ENCODE results near the gene RBMX2.

Gene RBMX2

DNA sequence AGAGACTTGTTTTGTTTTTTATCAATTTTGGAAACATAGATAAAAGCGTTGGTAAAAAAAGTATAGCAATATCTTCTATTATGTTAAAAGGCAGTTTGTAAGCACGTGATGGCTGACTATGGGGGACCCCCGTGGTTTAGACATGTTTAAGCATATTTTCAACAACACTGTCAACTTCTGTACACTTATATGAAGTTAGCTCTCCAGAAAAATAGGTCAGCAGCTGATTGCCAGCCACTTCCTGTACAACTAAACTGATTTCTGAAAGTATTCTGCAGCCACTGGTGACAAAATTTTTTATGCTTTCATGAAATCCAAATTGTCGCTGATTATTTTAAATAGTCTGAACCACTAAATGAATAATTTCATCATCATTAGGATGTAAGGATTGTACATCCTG is 45.2 kb downstream of the RBMX2 start:
- Histone ChIP-seq H3K4me3 (ENCODE audit: low read depth, low read length) (no peak overlapping the region), H3K36me3 (ENCODE audit: control insufficient read depth in 2 of 2, insufficient read depth in 1 of 2, low read length in 2 of 2) (no peaks in the 10 kb centered on the region), H3K27ac (ENCODE audit: extremely low read depth, low read depth, low read length) (no peak overlapping the region), H3K4me1 (ENCODE audit: control insufficient read depth, insufficient read depth, low read length) (no peaks in the 10 kb centered on the region), H3K9me3 (ENCODE audit: control insufficient read depth, insufficient read depth, low read depth, low read length) (no peaks in the 10 kb centered on the region)
- ChIA-PET POLR2A (no interaction called here), CTCF (no interaction called here)
- TF ChIP-seq ZNF132 (tag by site-specific recombination; IDR thresholded peaks at IDR 0.05; ENCODE audit: borderline replicate concordance) (no peak), ZNF248 (tag by site-specific recombination; IDR thresholded peaks at IDR 0.05) (no peak), YY2 (tag by site-specific recombination; IDR thresholded peaks at IDR 0.05) (no peak), ZNF157 (tag by site-specific recombination; IDR thresholded peaks at IDR 0.05) (no peak), ZNF175 (tag by site-specific recombination; IDR thresholded peaks at IDR 0.05) (no peak), ZFP41 (tag by site-specific recombination; IDR thresholded peaks at IDR 0.05; ENCODE audit: borderline replicate concordance) (no peak), OVOL3 (tag by site-specific recombination; IDR thresholded peaks at IDR 0.05) (no peak), ZNF521 (tag by site-specific recombination; IDR thresholded peaks at IDR 0.05) (no peak), ZNF202 (tag by site-specific recombination; IDR thresholded peaks at IDR 0.05; ENCODE audit: borderline replicate concordance) (no peak), OSR2 (tag by site-specific recombination; IDR thresholded peaks at IDR 0.05) (no peak), ZNF785 (tag by site-specific recombination; IDR thresholded peaks at IDR 0.05) (no peak), ZNF571 (tag by site-specific recombination; IDR thresholded peaks at IDR 0.05) (no peak), ZNF155 (tag by site-specific recombination; IDR thresholded peaks at IDR 0.05) (no peak)
- TF ChIP-seq, protein P1, sequence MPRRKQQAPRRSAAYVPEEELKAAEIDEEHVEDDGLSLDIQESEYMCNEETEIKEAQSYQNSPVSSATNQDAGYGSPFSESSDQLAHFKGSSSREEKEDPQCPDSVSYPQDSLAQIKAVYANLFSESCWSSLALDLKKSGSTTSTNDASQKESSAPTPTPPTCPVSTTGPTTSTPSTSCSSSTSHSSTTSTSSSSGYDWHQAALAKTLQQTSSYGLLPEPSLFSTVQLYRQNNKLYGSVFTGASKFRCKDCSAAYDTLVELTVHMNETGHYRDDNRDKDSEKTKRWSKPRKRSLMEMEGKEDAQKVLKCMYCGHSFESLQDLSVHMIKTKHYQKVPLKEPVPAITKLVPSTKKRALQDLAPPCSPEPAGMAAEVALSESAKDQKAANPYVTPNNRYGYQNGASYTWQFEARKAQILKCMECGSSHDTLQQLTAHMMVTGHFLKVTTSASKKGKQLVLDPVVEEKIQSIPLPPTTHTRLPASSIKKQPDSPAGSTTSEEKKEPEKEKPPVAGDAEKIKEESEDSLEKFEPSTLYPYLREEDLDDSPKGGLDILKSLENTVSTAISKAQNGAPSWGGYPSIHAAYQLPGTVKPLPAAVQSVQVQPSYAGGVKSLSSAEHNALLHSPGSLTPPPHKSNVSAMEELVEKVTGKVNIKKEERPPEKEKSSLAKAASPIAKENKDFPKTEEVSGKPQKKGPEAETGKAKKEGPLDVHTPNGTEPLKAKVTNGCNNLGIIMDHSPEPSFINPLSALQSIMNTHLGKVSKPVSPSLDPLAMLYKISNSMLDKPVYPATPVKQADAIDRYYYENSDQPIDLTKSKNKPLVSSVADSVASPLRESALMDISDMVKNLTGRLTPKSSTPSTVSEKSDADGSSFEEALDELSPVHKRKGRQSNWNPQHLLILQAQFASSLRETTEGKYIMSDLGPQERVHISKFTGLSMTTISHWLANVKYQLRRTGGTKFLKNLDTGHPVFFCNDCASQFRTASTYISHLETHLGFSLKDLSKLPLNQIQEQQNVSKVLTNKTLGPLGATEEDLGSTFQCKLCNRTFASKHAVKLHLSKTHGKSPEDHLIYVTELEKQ (tag by site-specific recombination; IDR thresholded peaks at IDR 0.05; ENCODE audit: borderline replicate concordance): no peak
- TF ChIP-seq, protein P2, sequence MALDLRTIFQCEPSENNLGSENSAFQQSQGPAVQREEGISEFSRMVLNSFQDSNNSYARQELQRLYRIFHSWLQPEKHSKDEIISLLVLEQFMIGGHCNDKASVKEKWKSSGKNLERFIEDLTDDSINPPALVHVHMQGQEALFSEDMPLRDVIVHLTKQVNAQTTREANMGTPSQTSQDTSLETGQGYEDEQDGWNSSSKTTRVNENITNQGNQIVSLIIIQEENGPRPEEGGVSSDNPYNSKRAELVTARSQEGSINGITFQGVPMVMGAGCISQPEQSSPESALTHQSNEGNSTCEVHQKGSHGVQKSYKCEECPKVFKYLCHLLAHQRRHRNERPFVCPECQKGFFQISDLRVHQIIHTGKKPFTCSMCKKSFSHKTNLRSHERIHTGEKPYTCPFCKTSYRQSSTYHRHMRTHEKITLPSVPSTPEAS (tag by site-specific recombination; IDR thresholded peaks at IDR 0.05): no peak
